Measurements from ENCODE around the gene FAM110A.

GRCh38 chr20:889106-889505 lies 55.6 kb downstream of the FAM110A start:
- TF ChIP-seq, protein P1, sequence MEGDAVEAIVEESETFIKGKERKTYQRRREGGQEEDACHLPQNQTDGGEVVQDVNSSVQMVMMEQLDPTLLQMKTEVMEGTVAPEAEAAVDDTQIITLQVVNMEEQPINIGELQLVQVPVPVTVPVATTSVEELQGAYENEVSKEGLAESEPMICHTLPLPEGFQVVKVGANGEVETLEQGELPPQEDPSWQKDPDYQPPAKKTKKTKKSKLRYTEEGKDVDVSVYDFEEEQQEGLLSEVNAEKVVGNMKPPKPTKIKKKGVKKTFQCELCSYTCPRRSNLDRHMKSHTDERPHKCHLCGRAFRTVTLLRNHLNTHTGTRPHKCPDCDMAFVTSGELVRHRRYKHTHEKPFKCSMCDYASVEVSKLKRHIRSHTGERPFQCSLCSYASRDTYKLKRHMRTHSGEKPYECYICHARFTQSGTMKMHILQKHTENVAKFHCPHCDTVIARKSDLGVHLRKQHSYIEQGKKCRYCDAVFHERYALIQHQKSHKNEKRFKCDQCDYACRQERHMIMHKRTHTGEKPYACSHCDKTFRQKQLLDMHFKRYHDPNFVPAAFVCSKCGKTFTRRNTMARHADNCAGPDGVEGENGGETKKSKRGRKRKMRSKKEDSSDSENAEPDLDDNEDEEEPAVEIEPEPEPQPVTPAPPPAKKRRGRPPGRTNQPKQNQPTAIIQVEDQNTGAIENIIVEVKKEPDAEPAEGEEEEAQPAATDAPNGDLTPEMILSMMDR (conservative IDR thresholded peaks at IDR 0.05; ENCODE audit: low read depth, low read length), result no peak
- TF ChIP-seq EZH2 (IDR thresholded peaks at IDR 0.05; ENCODE audit: borderline replicate concordance, low read depth, low read length, poor library complexity, severe bottlenecking), result no peak

Measured in A673 (cell line).